ENCODE data around the gene LCAT.

The LCAT gene

DNA sequence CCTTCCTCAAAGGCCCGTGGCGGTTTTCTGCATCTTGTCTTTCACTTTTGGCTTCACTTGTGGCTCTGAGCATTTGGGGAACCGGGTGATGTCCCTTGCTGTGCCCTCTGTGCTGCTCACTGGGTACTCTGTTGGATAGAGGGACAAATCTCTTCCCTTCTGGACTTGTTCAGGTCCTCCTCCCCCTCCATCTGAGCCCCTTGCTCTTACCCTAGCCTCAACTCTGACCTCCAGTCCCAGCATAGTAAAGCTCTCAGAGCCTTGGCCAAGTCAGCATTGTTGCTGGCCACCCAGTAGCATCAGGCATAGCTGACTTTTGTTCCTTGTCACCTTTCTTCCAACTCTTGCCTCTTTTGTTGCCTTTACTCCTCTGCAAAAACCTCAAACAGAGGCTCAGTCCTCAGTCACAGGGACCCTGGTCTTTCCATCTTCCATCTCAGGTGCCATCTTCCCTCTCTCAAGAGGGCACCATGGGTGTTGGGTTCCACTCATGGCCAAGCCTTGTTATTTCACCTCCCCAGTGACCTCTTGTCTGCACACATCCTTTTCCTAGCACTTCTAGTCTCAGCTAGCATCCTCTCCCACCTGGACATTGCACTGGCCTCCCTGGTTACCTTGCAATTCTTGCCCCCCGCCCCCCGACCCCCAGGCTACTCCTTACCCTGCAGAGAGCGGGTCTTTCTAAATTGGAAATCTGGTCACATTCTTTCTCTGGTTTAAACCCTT is 6.9 kb downstream of the LCAT start:
- TF ChIP-seq, protein P1, sequence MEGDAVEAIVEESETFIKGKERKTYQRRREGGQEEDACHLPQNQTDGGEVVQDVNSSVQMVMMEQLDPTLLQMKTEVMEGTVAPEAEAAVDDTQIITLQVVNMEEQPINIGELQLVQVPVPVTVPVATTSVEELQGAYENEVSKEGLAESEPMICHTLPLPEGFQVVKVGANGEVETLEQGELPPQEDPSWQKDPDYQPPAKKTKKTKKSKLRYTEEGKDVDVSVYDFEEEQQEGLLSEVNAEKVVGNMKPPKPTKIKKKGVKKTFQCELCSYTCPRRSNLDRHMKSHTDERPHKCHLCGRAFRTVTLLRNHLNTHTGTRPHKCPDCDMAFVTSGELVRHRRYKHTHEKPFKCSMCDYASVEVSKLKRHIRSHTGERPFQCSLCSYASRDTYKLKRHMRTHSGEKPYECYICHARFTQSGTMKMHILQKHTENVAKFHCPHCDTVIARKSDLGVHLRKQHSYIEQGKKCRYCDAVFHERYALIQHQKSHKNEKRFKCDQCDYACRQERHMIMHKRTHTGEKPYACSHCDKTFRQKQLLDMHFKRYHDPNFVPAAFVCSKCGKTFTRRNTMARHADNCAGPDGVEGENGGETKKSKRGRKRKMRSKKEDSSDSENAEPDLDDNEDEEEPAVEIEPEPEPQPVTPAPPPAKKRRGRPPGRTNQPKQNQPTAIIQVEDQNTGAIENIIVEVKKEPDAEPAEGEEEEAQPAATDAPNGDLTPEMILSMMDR (IDR thresholded peaks at IDR 0.05; ENCODE audit: low read depth, low read length) = no peak
- DNase-seq (ENCODE audit: low read depth, low spot score) = no peak
- H3K4me3 ChIP-seq (ENCODE audit: low read depth, low read length) = peak overlapping the region; percentile 85
- in situ Hi-C loops (cut with HindIII; ENCODE audit: low sequenced_read_pairs) = no loop called here

DNA sequence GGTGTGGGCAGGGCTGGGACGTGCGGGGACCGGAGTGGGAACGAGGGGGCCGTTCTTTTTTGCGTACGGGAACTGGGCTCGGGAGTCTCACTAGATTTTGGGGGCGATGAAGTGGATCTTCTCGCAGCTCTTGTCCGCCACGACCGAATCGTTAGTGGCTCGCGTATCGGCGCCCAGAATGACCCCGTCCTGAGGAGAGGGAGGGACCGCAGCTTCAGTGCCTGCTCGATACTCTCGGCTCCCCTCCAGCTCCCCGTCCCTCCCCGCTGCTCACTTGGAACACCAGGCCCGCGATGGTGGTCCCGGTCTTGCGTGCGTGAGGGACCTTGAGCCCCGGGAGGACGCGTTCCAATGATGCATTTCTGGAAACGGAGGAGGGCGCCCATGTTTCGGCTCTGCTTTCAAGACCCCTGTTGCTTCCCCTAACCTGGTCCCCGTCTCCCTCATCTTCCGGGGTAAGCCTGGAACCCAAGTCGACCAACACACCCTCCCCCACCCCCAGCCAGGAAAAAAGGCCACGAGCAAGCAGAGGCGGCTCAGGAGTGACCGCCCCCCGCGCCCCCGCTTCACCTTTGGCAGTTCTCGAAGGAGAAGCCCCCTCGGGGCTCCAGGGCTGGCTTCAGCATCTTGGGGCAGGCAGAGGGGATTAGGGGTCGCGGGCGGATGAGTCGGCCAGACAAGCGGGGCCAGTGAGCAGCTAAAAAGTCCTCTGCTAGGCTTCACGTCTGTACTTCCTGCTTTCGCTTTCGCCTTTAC is 7.6 kb downstream of the LCAT start, which contains the start of gene PSMB10:
TSS of gene PSMB10 (minus strand) at position 727 of the 756 bp plus-strand sequence. CDS start at position 626, 101 bp downstream.
- peak; percentile 71 for DNase-seq (ENCODE audit: low read depth, low spot score)
- TF ChIP-seq, protein P1 (IDR thresholded peaks at IDR 0.05; ENCODE audit: low read depth, low read length) = no peak
- H3K4me3 ChIP-seq (ENCODE audit: low read depth, low read length) = peak within 1 kb of the TSS; percentile 85
- in situ Hi-C loops (cut with HindIII; ENCODE audit: low sequenced_read_pairs) = no loop called here

DNA sequence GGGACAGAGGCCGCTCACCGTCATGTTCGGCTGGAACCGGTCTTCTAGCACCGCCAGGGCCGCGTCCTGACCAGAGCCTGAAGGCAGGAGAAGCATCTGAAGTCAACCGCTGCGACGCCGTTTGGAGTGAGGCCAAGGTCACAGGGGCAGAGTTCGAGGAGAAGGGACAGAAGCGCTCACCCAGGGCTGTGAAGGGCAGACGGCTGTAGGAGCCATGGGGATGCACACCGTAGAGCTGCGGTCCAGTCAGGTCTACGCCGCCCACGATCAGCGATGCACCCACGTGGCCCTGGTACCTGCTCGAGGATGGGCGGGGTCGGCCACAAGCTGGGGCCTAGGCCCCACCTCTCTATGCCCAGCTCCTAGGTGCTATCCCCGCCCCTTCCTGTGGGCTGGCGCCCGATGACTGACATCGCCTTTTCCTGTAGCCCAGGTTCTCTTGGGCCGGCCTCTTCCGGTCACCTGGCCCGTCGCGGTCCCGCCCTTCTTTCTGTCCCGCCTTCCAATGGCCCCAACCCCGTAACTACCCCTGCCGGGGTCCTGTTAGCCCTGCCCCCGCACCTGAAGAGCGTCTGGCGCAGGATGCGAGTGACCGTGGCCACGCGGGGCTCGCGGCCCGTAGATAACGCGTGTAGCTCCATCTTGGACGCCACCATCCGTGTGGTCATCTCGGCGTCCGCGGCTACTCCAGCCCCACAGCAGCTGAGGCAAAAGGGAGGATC is 8.4 kb downstream of the LCAT start:
- H3K4me3 ChIP-seq (ENCODE audit: low read depth, low read length) = peak overlapping the region; percentile 85
- peak; percentile 92 for DNase-seq (ENCODE audit: low read depth, low spot score)
- in situ Hi-C loops (cut with HindIII; ENCODE audit: low sequenced_read_pairs) = no loop called here
- TF ChIP-seq, protein P1 (IDR thresholded peaks at IDR 0.05; ENCODE audit: low read depth, low read length) = no peak

DNA sequence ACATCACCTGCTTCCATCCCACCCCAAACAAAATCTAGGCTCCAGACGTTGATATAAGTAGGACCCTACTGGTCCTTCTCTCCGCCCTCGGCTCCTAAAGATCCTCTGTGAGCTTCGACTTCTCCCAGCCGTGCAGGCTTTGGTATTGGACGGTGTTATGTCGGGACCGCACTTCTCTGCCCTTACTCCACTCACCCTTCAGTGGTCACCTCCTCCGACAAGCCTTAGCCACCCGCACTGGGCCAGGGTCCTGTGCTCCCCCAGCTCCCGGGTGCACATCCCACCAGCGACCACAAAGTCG is 8.9 kb downstream of the LCAT start:
- in situ Hi-C loops (cut with HindIII; ENCODE audit: low sequenced_read_pairs) = no loop called here
- no peak for DNase-seq (ENCODE audit: low read depth, low spot score)
- H3K4me3 ChIP-seq (ENCODE audit: low read depth, low read length) = peak overlapping the region; percentile 85
- TF ChIP-seq, protein P1 (IDR thresholded peaks at IDR 0.05; ENCODE audit: low read depth, low read length) = no peak

DNA sequence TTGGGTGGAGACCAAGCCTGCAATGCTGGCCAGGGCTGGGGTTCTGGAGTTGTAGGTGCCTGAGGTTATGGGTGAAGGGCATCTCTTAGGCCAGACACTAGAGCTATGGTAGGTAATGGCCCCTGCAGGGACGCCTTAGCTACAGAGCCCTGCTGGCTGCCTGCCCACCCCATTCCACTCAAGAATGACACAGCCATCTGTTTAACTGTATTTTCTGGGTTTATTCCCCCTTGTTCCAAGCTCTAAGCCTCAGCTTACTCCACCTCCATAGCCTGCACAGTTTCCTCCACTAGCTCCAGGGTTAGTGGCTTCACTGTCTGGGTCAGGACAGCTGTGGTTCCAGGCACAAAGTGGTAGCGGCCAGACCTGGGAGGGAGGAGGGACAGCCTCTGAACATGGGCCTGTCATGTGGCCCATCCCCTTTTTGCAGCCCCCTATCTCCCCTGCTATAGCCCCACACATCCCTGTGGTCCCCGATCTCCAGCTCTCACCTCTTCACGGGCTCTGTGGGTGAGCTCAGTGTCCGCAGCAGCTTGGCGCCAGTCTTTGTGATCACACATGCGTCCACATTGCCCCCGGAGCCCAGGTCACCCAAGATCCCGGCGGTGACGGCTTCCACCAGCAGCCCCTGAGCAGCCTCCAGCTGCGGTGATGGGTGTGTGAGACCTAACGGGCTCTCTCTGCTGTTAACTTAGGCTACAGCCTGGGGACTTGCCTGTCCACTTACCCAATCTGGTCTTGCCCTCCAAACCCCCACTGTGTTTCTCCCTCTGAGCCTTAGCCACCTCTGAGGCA is 9.4 kb downstream of the LCAT start:
- in situ Hi-C loops (cut with HindIII; ENCODE audit: low sequenced_read_pairs) = no loop called here

More for the DNA sequence above, 9.4 kb downstream of the LCAT start:
- DNase-seq (ENCODE audit: low read depth, low spot score) = no peak
- H3K4me3 ChIP-seq (ENCODE audit: low read depth, low read length) = peak overlapping the region; percentile 85
- TF ChIP-seq, protein P1 (IDR thresholded peaks at IDR 0.05; ENCODE audit: low read depth, low read length) = no peak
